ENCODE results near the gene OR11L1.

The OR11L1 gene

GRCh38 chr1:247797518-247797917, 44.2 kb downstream of the OR11L1 start:
- no peak for DNase-seq
